GM23338 (cell line): ENCODE data around the gene MPPED2. TPM values are rescaled to one million over a fixed set of nuclear protein-coding genes. Genes with fewer than 3 reads are reported as not detected.

ENCODE experiments used
- ATAC-seq: fragments of 200-7000 bp; cut with Tn5 transposase; 3 replicates; pipeline ENCODE4 v1.9.1; 2020
- DNase-seq: peaks from one replicate; pipeline ENCODE4 v3.0.0-alpha.2; 2015; ENCODE audit warnings: low spot score
- H2AFZ ChIP-seq: fragments of 200-600 bp; sonication (generic); 2 replicates; pipeline ENCODE4 v1.8.0; 2016; ENCODE audit warnings: antibody characterized with exemption, mild to moderate bottlenecking, moderate library complexity
- H3F3A ChIP-seq: fragments of 200-600 bp; sonication (generic); replicated peaks from 2 replicates; pipeline ENCODE4 v1.8.0; 2017; ENCODE audit warnings: antibody characterized with exemption, mixed run types, low read depth
- H3K27ac ChIP-seq: fragments of 200-600 bp; sonication (generic); 2 replicates; pipeline ENCODE4 v1.6.1; 2016; ENCODE audit warnings: low read depth
- H3K27me3 ChIP-seq: fragments of 200-600 bp; sonication (generic); 2 replicates; pipeline ENCODE4 v1.8.0; 2016; ENCODE audit warnings: mild to moderate bottlenecking, mixed run types, moderate library complexity; ENCODE audit not compliant: insufficient read depth
- H3K36me3 ChIP-seq: fragments of 200-600 bp; sonication (generic); 2 replicates; pipeline ENCODE4 v1.8.0; 2016; ENCODE audit warnings: mild to moderate bottlenecking; ENCODE audit not compliant: insufficient read depth
- H3K4me1 ChIP-seq: fragments of 200-600 bp; sonication (generic); 2 replicates; pipeline ENCODE4 v1.8.0; 2016; ENCODE audit warnings: mild to moderate bottlenecking, moderate library complexity; ENCODE audit not compliant: insufficient read depth
- H3K4me2 ChIP-seq: fragments of 200-600 bp; sonication (generic); 2 replicates; pipeline ENCODE4 v1.7.1; 2017; ENCODE audit warnings: mixed run types
- H3K4me3 ChIP-seq: fragments of 200-600 bp; sonication (generic); 2 replicates; pipeline ENCODE4 v1.6.1; 2016; ENCODE audit warnings: mixed run types
- H3K79me2 ChIP-seq: fragments of 200-600 bp; sonication (generic); replicated peaks from 2 replicates; pipeline ENCODE4 v1.8.0; 2017; ENCODE audit warnings: mild to moderate bottlenecking; ENCODE audit not compliant: insufficient read depth
- H3K9me2 ChIP-seq: fragments of 200-600 bp; sonication (generic); 2 replicates; pipeline ENCODE4 v1.8.0; 2017; ENCODE audit not compliant: insufficient read depth
- H4K20me1 ChIP-seq: fragments of 200-600 bp; sonication (generic); replicated peaks from 2 replicates; pipeline ENCODE4 v1.8.0; 2017; ENCODE audit warnings: mild to moderate bottlenecking; ENCODE audit not compliant: insufficient read depth
- H3K27ac Mint-ChIP-seq: 2 replicates; pipeline ENCODE4 v1.8.0; 2020; ENCODE audit warnings: inconsistent platforms, mild to moderate bottlenecking, moderate library complexity, mixed read lengths
- H3K27me3 Mint-ChIP-seq: 3 replicates; pipeline ENCODE4 v1.8.0; 2022; ENCODE audit warnings: low read depth, mild to moderate bottlenecking, moderate library complexity, mixed read lengths, inconsistent platforms; ENCODE audit not compliant: insufficient read depth, poor library complexity
- H3K36me3 Mint-ChIP-seq: 3 replicates; pipeline ENCODE4 v1.8.0; 2021; ENCODE audit warnings: low read depth, mild to moderate bottlenecking, inconsistent platforms, moderate library complexity, mixed read lengths
- H3K4me1 Mint-ChIP-seq: 3 replicates; pipeline ENCODE4 v1.8.0; 2020; ENCODE audit warnings: mild to moderate bottlenecking, inconsistent platforms, mixed read lengths
- H3K4me3 Mint-ChIP-seq: 3 replicates; pipeline ENCODE4 v1.8.0; 2021; ENCODE audit warnings: moderate library complexity, mild to moderate bottlenecking, inconsistent platforms, mixed read lengths
- H3K9me3 Mint-ChIP-seq: 3 replicates; pipeline ENCODE4 v1.8.0; 2020; ENCODE audit warnings: moderate library complexity, mild to moderate bottlenecking, inconsistent platforms, mixed read lengths
- CREB1 ChIP-seq: fragments of 250-450 bp; sonication (Bioruptor Pico); IDR thresholded peaks from 2 replicates; pipeline ENCODE4 v1.5.0; 2020; ENCODE audit warnings: low read depth, mild to moderate bottlenecking, moderate library complexity
- EZH2phosphoT487 ChIP-seq: fragments of 200-600 bp; sonication (generic); IDR thresholded peaks from one replicate; pipeline ENCODE4 v1.8.1; 2018; ENCODE audit warnings: antibody characterized with exemption; ENCODE audit not compliant: unreplicated experiment
- STAT1 ChIP-seq: IDR thresholded peaks from one replicate; pipeline ENCODE4 v1.6.1; 2016; ENCODE audit warnings: antibody characterized with exemption; ENCODE audit not compliant: unreplicated experiment
- ZNF114 ChIP-seq: fragments of 250-450 bp; sonication (Bioruptor Pico); IDR thresholded peaks from 2 replicates; pipeline ENCODE4 v1.5.0; 2020; ENCODE audit warnings: mild to moderate bottlenecking, moderate library complexity
- ZNF331 ChIP-seq: fragments of 250-450 bp; sonication (Bioruptor Pico); IDR thresholded peaks from 2 replicates; pipeline ENCODE4 v1.5.0; 2020; ENCODE audit warnings: low read depth, mild to moderate bottlenecking, moderate library complexity
- polyA plus RNA-seq: library from polyadenylated mRNA; unstranded; fragments of >200 nt; fragmentation: Nextera tagmentation; extraction: Ambion mirVana; gene quantifications from 2 replicates; pipeline ENCODE4 v1.2.1, GENCODE V29; 2016
- total RNA-seq: library from RNA; depleted of rRNA; stranded (reverse); fragments of >200 nt; shearing (Covaris generic); gene quantifications from 2 replicates; pipeline ENCODE4 v1.2.3, GENCODE V29; 2014
- TF ChIP-seq, protein P1 (sequence below): fragments of 250-450 bp; sonication (Bioruptor Pico); IDR thresholded peaks from 2 replicates; pipeline ENCODE4 v1.5.0; 2020; ENCODE audit warnings: mild to moderate bottlenecking, moderate library complexity
- TF ChIP-seq, protein P2 (sequence below): IDR thresholded peaks from one replicate; pipeline ENCODE4 v1.6.1; 2018; ENCODE audit warnings: antibody characterized with exemption; ENCODE audit not compliant: unreplicated experiment

MPPED2 gene
- total and polyA plus RNA-seq, 2 experiments from 2014 or later: 4.4 to 6.8 TPM

DNA sequence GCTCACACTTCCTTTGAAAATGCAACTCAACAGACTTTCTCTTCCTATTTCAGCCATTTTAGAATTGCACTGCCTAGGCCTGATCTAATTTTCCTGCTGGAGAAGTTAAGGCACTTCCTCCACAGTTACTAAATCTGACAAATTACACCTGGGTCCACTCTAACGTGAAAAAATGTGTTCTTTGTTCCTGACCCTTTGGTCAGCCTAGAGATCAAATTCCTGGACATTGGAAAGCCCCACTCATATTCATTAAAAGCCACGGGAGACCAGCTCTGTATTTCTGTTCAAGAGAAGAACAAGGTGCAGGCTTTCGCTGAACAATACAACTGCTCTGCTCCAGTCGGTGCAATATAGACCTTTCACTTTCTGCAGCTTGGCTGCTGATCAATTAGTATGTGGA lies 96.6 kb downstream of the MPPED2 start:
- no peak; the same call in 2 of the 3 replicates for ATAC-seq
- peaks cover 15% of the 10 kb centered on the region for H3K4me1 ChIP-seq
- H2AFZ ChIP-seq: no peak overlapping the region
- peaks cover 4% of the 10 kb centered on the region for H3K27me3 Mint-ChIP-seq
- no peaks in the 10 kb centered on the region for H3K79me2 ChIP-seq
- no peak overlapping the region for H3K4me2 ChIP-seq
- H3K36me3 ChIP-seq: no peaks in the 10 kb centered on the region
- no peaks in the 10 kb centered on the region for H3K9me2 ChIP-seq
- H3K4me3 Mint-ChIP-seq: no peak overlapping the region
- peaks cover 28% of the 10 kb centered on the region for H3K4me1 Mint-ChIP-seq
- no peaks in the 10 kb centered on the region for H3F3A ChIP-seq
- no peaks in the 10 kb centered on the region for H4K20me1 ChIP-seq
- no peak overlapping the region for H3K27ac ChIP-seq
- TF ChIP-seq, protein P1, sequence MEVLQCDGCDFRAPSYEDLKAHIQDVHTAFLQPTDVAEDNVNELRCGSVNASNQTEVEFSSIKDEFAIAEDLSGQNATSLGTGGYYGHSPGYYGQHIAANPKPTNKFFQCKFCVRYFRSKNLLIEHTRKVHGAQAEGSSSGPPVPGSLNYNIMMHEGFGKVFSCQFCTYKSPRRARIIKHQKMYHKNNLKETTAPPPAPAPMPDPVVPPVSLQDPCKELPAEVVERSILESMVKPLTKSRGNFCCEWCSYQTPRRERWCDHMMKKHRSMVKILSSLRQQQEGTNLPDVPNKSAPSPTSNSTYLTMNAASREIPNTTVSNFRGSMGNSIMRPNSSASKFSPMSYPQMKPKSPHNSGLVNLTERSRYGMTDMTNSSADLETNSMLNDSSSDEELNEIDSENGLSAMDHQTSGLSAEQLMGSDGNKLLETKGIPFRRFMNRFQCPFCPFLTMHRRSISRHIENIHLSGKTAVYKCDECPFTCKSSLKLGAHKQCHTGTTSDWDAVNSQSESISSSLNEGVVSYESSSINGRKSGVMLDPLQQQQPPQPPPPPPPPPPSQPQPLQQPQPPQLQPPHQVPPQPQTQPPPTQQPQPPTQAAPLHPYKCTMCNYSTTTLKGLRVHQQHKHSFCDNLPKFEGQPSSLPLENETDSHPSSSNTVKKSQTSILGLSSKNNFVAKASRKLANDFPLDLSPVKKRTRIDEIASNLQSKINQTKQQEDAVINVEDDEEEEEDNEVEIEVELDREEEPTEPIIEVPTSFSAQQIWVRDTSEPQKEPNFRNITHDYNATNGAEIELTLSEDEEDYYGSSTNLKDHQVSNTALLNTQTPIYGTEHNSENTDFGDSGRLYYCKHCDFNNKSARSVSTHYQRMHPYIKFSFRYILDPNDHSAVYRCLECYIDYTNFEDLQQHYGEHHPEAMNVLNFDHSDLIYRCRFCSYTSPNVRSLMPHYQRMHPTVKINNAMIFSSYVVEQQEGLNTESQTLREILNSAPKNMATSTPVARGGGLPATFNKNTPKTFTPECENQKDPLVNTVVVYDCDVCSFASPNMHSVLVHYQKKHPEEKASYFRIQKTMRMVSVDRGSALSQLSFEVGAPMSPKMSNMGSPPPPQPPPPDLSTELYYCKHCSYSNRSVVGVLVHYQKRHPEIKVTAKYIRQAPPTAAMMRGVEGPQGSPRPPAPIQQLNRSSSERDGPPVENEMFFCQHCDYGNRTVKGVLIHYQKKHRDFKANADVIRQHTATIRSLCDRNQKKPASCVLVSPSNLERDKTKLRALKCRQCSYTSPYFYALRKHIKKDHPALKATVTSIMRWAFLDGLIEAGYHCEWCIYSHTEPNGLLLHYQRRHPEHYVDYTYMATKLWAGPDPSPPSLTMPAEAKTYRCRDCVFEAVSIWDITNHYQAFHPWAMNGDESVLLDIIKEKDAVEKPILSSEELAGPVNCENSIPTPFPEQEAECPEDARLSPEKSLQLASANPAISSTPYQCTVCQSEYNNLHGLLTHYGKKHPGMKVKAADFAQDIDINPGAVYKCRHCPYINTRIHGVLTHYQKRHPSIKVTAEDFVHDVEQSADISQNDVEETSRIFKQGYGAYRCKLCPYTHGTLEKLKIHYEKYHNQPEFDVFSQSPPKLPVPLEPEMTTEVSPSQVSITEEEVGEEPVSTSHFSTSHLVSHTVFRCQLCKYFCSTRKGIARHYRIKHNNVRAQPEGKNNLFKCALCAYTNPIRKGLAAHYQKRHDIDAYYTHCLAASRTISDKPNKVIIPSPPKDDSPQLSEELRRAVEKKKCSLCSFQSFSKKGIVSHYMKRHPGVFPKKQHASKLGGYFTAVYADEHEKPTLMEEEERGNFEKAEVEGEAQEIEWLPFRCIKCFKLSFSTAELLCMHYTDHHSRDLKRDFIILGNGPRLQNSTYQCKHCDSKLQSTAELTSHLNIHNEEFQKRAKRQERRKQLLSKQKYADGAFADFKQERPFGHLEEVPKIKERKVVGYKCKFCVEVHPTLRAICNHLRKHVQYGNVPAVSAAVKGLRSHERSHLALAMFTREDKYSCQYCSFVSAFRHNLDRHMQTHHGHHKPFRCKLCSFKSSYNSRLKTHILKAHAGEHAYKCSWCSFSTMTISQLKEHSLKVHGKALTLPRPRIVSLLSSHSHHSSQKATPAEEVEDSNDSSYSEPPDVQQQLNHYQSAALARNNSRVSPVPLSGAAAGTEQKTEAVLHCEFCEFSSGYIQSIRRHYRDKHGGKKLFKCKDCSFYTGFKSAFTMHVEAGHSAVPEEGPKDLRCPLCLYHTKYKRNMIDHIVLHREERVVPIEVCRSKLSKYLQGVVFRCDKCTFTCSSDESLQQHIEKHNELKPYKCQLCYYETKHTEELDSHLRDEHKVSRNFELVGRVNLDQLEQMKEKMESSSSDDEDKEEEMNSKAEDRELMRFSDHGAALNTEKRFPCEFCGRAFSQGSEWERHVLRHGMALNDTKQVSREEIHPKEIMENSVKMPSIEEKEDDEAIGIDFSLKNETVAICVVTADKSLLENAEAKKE (CRISPR knock-in tag): no peak
- no peak for TF ChIP-seq CREB1 (CRISPR knock-in tag)
- no peak for TF ChIP-seq ZNF114 (CRISPR knock-in tag)
- no peak for TF ChIP-seq STAT1
- TF ChIP-seq EZH2phosphoT487: no peak
- TF ChIP-seq, protein P2, sequence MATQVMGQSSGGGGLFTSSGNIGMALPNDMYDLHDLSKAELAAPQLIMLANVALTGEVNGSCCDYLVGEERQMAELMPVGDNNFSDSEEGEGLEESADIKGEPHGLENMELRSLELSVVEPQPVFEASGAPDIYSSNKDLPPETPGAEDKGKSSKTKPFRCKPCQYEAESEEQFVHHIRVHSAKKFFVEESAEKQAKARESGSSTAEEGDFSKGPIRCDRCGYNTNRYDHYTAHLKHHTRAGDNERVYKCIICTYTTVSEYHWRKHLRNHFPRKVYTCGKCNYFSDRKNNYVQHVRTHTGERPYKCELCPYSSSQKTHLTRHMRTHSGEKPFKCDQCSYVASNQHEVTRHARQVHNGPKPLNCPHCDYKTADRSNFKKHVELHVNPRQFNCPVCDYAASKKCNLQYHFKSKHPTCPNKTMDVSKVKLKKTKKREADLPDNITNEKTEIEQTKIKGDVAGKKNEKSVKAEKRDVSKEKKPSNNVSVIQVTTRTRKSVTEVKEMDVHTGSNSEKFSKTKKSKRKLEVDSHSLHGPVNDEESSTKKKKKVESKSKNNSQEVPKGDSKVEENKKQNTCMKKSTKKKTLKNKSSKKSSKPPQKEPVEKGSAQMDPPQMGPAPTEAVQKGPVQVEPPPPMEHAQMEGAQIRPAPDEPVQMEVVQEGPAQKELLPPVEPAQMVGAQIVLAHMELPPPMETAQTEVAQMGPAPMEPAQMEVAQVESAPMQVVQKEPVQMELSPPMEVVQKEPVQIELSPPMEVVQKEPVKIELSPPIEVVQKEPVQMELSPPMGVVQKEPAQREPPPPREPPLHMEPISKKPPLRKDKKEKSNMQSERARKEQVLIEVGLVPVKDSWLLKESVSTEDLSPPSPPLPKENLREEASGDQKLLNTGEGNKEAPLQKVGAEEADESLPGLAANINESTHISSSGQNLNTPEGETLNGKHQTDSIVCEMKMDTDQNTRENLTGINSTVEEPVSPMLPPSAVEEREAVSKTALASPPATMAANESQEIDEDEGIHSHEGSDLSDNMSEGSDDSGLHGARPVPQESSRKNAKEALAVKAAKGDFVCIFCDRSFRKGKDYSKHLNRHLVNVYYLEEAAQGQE: no peak
- TF ChIP-seq ZNF331: no peak
- no peaks in the 10 kb centered on the region for H3K27me3 ChIP-seq
- H3K9me3 Mint-ChIP-seq: no peaks in the 10 kb centered on the region
- H3K4me3 ChIP-seq: no peak overlapping the region
- no peak for DNase-seq
- H3K36me3 Mint-ChIP-seq: no peaks in the 10 kb centered on the region
- peak overlapping the region; percentile 69; the same call in 1 of the 2 replicates for H3K27ac Mint-ChIP-seq
